Gastrocnemius medialis (tissue), 4 donors: ENCODE data around the gene KIAA0930.

Experiments
- POLR2A ChIP-seq, 2 donors: fragments of 450-650 bp; IDR thresholded peaks; one replicate each; pipeline ENCODE4 v1.6.1; 2017; ENCODE audit warnings: antibody characterized with exemption in 2 of 2, mild to moderate bottlenecking in 2 of 2, moderate library complexity in 2 of 2
- TF ChIP-seq, protein P1 (sequence below), 5 experiments: fragments of 450-650 bp in 3 of 5; fragments of 200-600 bp in 2 of 5; sonication (generic) in 2 of 5; IDR thresholded peaks in 4 of 5; conservative IDR thresholded peaks in 1 of 5; 1 replicate in 4 of 5; 2 replicates in 1 of 5; pipeline ENCODE4 v1.5.1; 2016 to 2019; ENCODE audit warnings: antibody characterized with exemption in 5 of 5, mild to moderate bottlenecking in 3 of 5, moderate library complexity in 3 of 5

DNA sequence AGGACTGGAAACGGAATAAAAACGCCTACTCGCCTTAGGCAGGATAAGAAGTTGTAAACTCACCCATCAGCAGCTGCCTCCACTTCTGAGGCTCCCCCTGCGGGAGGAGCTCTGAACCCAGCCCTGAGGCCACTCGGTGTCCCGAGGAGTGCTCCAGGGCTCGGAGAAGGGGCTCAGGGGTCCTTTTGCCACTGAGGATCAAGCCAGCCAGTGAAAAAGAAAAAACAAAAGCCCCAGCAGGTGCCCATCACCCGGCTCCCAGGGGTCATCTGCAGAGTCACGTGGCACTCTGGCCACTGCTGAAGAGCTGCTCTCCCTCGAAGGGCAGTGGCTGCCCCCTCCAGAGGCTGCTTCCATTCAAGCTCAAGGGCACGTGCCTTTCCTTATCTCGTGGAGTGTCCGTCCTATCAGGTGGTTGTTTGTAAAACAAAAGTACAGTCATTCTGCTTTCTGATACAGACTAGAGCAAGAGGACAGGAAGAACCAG lies 48.0 kb downstream of the KIAA0930 start:
- TF ChIP-seq, protein P1, sequence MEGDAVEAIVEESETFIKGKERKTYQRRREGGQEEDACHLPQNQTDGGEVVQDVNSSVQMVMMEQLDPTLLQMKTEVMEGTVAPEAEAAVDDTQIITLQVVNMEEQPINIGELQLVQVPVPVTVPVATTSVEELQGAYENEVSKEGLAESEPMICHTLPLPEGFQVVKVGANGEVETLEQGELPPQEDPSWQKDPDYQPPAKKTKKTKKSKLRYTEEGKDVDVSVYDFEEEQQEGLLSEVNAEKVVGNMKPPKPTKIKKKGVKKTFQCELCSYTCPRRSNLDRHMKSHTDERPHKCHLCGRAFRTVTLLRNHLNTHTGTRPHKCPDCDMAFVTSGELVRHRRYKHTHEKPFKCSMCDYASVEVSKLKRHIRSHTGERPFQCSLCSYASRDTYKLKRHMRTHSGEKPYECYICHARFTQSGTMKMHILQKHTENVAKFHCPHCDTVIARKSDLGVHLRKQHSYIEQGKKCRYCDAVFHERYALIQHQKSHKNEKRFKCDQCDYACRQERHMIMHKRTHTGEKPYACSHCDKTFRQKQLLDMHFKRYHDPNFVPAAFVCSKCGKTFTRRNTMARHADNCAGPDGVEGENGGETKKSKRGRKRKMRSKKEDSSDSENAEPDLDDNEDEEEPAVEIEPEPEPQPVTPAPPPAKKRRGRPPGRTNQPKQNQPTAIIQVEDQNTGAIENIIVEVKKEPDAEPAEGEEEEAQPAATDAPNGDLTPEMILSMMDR (IDR thresholded peaks at IDR 0.05 in 4 of 5, conservative IDR thresholded peaks at IDR 0.05 in 1 of 5), result no peak
- TF ChIP-seq POLR2A (IDR thresholded peaks at IDR 0.05), result no peak
